ENCODE data around the gene SWSAP1.
"Not testable (repeated sequence)": the region's sequence is repeated elsewhere in the genome, so short reads cannot be mapped to it uniquely, and the experiment has no call there.

DNA sequence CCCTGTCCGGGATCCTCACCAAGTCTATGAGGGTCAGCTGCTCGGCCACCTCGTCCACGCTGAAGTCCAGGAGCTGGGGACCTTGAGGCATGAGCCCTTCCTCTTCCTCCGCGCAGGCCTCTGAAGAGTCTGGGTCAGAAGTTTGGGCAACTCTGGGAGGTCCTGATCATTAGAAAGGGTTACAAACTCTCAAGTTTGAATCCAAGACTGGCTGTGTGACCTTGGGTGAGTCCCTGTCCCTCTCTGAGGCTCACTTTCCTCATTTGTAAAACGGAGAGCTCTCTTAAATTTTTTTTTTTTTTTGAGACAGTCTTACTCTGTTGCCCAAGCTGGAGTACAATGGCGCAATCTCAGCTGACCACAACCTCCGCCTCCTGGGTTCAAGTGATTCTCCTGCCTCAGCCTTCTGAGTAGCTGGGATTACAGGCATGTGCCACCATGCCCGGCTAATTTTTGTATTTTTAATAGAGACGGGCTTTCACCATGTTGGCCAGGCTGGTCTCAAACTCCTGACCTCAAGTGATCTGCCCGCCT is 32.3 kb downstream of the SWSAP1 start:
- not testable (repeated sequence) for TF ChIP-seq CTCF (IDR thresholded peaks at IDR 0.05; ENCODE audit: control extremely low read depth in 1 of 3, insufficient read depth in 1 of 3, low read depth in 1 of 3, low read length in 3 of 3); ATF3 (IDR thresholded peaks at IDR 0.05; ENCODE audit: insufficient read depth, low read depth, low read length); SIN3A (conservative IDR thresholded peaks at IDR 0.05 in 1 of 2, IDR thresholded peaks at IDR 0.05 in 1 of 2; ENCODE audit: low read depth in 1 of 2, low read length in 2 of 2); POLR2A (IDR thresholded peaks at IDR 0.05; ENCODE audit: control extremely low read depth in 1 of 2, low read depth in 2 of 2, low read length in 2 of 2); FOSL1 (IDR thresholded peaks at IDR 0.05; ENCODE audit: insufficient read depth, low read depth, low read length); CREB1 (IDR thresholded peaks at IDR 0.05); TBP (IDR thresholded peaks at IDR 0.05; ENCODE audit: low read depth, low read length); BACH1 (IDR thresholded peaks at IDR 0.05; ENCODE audit: low read length); GTF2F1 (IDR thresholded peaks at IDR 0.05; ENCODE audit: borderline replicate concordance, low read depth, low read length)
